HL-60 (cell line): Measurements from ENCODE around the gene COL23A1.

Experiments
- GABPA ChIP-seq: IDR thresholded peaks from 2 replicates; pipeline ENCODE4 v1.6.1; 2012; ENCODE audit warnings: low read depth
- POLR2AphosphoS5 ChIP-seq: IDR thresholded peaks from 2 replicates; pipeline ENCODE4 v1.6.1; 2012; ENCODE audit warnings: low read depth
- SPI1 ChIP-seq: IDR thresholded peaks from 2 replicates; pipeline ENCODE4 v1.6.1; 2012; ENCODE audit warnings: low read depth, mild to moderate bottlenecking, borderline replicate concordance
- TF ChIP-seq, protein P1 (sequence below): IDR thresholded peaks from one replicate; pipeline ENCODE4 v1.5.1; 2011; ENCODE audit warnings: low read length, control low read depth, inconsistent platforms; ENCODE audit not compliant: insufficient read depth
- TF ChIP-seq, protein P2 (sequence below): IDR thresholded peaks from 2 replicates; pipeline ENCODE4 v1.6.1; 2012; ENCODE audit warnings: low read depth; ENCODE audit not compliant: insufficient replicate concordance

DNA sequence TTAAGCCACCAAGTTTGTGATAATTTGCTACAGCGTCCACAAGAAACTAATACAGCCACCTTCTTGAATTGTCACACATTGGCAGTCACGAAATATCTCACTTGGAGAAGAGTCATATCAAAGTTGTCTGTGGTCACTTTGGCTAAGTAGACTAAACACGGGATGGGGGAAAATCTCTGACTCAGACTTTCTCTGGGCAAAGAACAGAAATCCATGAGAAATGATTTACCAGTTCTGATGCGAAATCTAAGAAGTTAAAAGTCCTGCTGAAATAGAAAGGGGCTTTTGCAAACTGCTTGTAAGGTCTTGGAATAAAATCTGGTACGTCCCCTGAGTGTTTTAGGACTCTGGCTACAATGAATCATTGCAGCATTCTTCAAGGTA is 158.4 kb downstream of the COL23A1 start:
- TF ChIP-seq, protein P1, sequence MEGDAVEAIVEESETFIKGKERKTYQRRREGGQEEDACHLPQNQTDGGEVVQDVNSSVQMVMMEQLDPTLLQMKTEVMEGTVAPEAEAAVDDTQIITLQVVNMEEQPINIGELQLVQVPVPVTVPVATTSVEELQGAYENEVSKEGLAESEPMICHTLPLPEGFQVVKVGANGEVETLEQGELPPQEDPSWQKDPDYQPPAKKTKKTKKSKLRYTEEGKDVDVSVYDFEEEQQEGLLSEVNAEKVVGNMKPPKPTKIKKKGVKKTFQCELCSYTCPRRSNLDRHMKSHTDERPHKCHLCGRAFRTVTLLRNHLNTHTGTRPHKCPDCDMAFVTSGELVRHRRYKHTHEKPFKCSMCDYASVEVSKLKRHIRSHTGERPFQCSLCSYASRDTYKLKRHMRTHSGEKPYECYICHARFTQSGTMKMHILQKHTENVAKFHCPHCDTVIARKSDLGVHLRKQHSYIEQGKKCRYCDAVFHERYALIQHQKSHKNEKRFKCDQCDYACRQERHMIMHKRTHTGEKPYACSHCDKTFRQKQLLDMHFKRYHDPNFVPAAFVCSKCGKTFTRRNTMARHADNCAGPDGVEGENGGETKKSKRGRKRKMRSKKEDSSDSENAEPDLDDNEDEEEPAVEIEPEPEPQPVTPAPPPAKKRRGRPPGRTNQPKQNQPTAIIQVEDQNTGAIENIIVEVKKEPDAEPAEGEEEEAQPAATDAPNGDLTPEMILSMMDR = no peak
- TF ChIP-seq POLR2AphosphoS5 = no peak
- TF ChIP-seq, protein P2, sequence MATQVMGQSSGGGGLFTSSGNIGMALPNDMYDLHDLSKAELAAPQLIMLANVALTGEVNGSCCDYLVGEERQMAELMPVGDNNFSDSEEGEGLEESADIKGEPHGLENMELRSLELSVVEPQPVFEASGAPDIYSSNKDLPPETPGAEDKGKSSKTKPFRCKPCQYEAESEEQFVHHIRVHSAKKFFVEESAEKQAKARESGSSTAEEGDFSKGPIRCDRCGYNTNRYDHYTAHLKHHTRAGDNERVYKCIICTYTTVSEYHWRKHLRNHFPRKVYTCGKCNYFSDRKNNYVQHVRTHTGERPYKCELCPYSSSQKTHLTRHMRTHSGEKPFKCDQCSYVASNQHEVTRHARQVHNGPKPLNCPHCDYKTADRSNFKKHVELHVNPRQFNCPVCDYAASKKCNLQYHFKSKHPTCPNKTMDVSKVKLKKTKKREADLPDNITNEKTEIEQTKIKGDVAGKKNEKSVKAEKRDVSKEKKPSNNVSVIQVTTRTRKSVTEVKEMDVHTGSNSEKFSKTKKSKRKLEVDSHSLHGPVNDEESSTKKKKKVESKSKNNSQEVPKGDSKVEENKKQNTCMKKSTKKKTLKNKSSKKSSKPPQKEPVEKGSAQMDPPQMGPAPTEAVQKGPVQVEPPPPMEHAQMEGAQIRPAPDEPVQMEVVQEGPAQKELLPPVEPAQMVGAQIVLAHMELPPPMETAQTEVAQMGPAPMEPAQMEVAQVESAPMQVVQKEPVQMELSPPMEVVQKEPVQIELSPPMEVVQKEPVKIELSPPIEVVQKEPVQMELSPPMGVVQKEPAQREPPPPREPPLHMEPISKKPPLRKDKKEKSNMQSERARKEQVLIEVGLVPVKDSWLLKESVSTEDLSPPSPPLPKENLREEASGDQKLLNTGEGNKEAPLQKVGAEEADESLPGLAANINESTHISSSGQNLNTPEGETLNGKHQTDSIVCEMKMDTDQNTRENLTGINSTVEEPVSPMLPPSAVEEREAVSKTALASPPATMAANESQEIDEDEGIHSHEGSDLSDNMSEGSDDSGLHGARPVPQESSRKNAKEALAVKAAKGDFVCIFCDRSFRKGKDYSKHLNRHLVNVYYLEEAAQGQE = no peak
- TF ChIP-seq GABPA = no peak
- TF ChIP-seq SPI1 = no peak
